Measurements from ENCODE around the gene ZCCHC7. TPM values are rescaled to one million over a fixed set of nuclear protein-coding genes. Genes with fewer than 3 reads are reported as not detected.
"Not testable (repeated sequence)": the region's sequence is repeated elsewhere in the genome, so short reads cannot be mapped to it uniquely, and the experiment has no call there.

ZCCHC7 gene
- total RNA-seq, 2 experiments from 2014 or later, result 32.9 to 37.0 TPM

DNA sequence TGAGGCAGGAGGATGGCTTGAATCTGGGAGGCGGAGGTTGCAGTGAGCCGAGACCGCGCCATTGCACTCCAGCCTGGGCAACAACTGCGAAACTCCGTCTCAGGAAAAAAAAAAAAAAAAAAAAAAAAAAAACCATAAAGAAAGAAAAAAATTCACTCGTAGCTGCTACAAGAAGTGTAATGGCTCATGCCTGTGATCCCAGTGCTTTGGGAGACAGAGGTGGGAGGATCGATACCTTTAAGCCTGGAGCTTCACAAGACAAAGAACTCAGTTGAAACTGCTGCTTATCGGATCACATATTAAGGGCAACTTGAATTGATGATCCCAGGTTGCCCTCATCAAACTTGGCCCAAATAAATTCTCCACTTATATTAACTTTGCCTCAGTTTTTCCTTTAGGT, 1.0 kb upstream of the ZCCHC7 start:
- intact Hi-C loops (cut with micrococcal nuclease), result no loop called here
- Mint-ChIP-seq H3K27me3 (no peaks in the 10 kb centered on the region), H3K9me3 (peaks cover 3% of the 10 kb centered on the region), H3K27ac (peak overlapping the region; percentile 99), H3K36me3 (ENCODE audit: low read depth) (peaks cover 21% of the 10 kb centered on the region), H3K4me3 (peak overlapping the region; percentile 89), H3K4me1 (ENCODE audit: low read depth) (peaks cover 31% of the 10 kb centered on the region)
- TF ChIP-seq, protein P1, sequence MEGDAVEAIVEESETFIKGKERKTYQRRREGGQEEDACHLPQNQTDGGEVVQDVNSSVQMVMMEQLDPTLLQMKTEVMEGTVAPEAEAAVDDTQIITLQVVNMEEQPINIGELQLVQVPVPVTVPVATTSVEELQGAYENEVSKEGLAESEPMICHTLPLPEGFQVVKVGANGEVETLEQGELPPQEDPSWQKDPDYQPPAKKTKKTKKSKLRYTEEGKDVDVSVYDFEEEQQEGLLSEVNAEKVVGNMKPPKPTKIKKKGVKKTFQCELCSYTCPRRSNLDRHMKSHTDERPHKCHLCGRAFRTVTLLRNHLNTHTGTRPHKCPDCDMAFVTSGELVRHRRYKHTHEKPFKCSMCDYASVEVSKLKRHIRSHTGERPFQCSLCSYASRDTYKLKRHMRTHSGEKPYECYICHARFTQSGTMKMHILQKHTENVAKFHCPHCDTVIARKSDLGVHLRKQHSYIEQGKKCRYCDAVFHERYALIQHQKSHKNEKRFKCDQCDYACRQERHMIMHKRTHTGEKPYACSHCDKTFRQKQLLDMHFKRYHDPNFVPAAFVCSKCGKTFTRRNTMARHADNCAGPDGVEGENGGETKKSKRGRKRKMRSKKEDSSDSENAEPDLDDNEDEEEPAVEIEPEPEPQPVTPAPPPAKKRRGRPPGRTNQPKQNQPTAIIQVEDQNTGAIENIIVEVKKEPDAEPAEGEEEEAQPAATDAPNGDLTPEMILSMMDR (IDR thresholded peaks at IDR 0.05), result no peak
- POLR2A ChIA-PET, result interaction anchor here (0.6 to 2.6 kb wide), 8 partner anchors 8 to 181 kb away, joined by 3 to 14 read pairs (median 3); no protein-coding TSS in a partner anchor
- CTCF ChIA-PET, result interaction anchor here (1.2 kb wide), 1 partner anchor 210 kb away, joined by 3 read pairs; no protein-coding TSS in a partner anchor
- DNase-seq, result no peak
- no peak for ATAC-seq

DNA sequence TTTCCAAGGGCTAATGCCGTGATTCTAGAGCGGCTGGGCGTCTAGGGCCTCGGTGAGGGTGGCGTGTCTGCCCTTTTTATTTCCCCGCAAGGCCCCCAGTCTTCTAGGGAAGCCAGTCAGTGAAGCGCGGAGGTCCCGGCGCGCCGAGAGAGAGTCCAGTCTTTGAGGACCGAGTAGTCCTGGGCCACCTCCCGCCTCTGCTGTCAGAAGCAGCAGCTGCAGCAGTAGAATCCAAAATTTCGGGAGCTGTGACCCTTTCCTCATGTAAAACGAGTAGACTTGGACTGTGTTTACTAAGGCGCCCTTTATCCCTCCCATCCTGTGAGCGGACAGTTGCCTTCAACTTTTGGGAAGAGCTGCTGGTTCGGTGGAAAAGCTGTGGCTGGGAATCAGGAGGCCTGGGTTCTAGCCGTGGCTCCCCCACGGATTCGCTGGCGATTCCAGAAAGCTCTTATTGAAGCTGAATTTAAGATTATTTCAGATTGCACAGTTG, 515 bp downstream of the ZCCHC7 start:
- ATAC-seq, result peak; percentile 14

DNA sequence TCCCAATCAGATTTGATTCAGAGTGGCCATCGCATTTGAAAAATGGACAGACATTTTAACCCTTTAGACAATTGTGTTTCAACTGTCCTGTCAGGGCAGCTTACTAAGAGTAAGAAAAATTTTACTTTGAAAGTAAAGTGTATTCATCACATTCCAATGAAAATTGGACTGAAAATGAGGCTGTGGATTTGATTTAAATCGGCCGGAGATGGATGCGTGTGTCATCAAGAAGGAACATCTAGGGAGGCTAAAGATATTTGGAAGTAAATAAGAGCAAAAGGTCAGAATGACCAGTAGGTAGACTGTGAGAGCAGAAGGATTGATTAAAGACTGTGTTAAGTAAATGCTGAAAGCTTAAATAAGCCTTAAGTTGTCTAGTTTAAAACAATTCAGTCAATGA, 1.5 kb downstream of the ZCCHC7 start:
- peak overlapping the region; percentile 99 for H3K27ac Mint-ChIP-seq

More for the DNA sequence above, 515 bp downstream of the ZCCHC7 start:
- ChIA-PET CTCF (interaction anchor here (1.1 to 1.5 kb wide), 6 partner anchors 17 to 197 kb away, joined by 3 to 4 read pairs (median 3); no protein-coding TSS in a partner anchor), POLR2A (interaction anchor here (0.6 to 2.6 kb wide), 10 partner anchors 11 to 182 kb away, joined by 3 to 14 read pairs (median 4); no protein-coding TSS in a partner anchor)
- not testable (repeated sequence) for H3K27me3 Mint-ChIP-seq, H3K9me3 Mint-ChIP-seq
- DNase-seq, result peak; percentile 48
- peaks cover 21% of the 10 kb centered on the region for H3K36me3 Mint-ChIP-seq (ENCODE audit: low read depth)
- intact Hi-C loops (cut with micrococcal nuclease), result loop anchor here (10.0 kb wide), 1 partner anchor 174 kb away; no protein-coding TSS in a partner anchor
- H3K4me1 Mint-ChIP-seq (ENCODE audit: low read depth), result peaks cover 33% of the 10 kb centered on the region
- H3K4me3 Mint-ChIP-seq, result peak overlapping the region; percentile 89
- peak overlapping the region; percentile 99 for H3K27ac Mint-ChIP-seq

DNA sequence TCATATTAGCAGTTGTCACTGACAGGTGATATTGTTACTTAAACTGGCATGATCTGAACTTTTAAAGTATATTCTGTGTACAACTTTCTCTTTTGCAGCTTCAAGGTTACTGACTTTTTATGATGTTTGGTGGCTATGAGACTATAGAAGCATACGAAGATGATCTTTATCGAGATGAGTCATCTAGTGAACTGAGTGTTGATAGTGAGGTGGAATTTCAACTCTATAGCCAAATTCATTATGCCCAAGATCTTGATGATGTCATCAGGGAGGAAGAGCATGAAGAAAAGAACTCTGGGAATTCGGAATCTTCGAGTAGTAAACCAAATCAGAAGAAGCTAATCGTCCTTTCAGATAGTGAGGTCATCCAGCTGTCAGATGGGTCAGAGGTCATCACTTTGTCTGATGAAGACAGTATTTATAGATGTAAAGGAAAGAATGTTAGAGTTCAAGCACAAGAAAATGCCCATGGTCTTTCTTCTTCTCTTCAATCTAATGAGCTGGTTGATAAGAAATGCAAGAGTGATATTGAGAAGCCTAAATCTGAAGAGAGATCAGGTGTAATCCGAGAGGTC, 5.9 kb downstream of the ZCCHC7 start:
- ChIA-PET POLR2A (interaction anchor here (1.0 to 1.5 kb wide), 2 partner anchors 11 to 122 kb away, joined by 3 to 4 read pairs; no protein-coding TSS in a partner anchor), CTCF (interaction anchor here (1.4 to 2.1 kb wide), 2 partner anchors 45 to 183 kb away, joined by 3 to 4 read pairs; no protein-coding TSS in a partner anchor)
- TF ChIP-seq, protein P1 (IDR thresholded peaks at IDR 0.05), result no peak
- H3K27ac Mint-ChIP-seq, result no peak overlapping the region
- ATAC-seq (peak; percentile 47), DNase-seq (no peak)
- no peaks in the 10 kb centered on the region for H3K27me3 Mint-ChIP-seq
- no peaks in the 10 kb centered on the region for H3K9me3 Mint-ChIP-seq
- H3K36me3 Mint-ChIP-seq (ENCODE audit: low read depth), result peaks cover 20% of the 10 kb centered on the region
- peaks cover 28% of the 10 kb centered on the region for H3K4me1 Mint-ChIP-seq (ENCODE audit: low read depth)
- intact Hi-C loops (cut with micrococcal nuclease), result loop anchor here (10.0 kb wide), 1 partner anchor 168 kb away; no protein-coding TSS in a partner anchor
- H3K4me3 Mint-ChIP-seq, result no peak overlapping the region

More for the DNA sequence above, 1.5 kb downstream of the ZCCHC7 start:
- ChIA-PET CTCF (interaction anchor here (1.2 to 1.3 kb wide), 2 partner anchors 58 to 196 kb away, joined by 3 read pairs; no protein-coding TSS in a partner anchor), POLR2A (interaction anchor here (1.2 kb wide), 1 partner anchor 181 kb away, joined by 3 read pairs; no protein-coding TSS in a partner anchor)
- ATAC-seq, result no peak
- no peaks in the 10 kb centered on the region for H3K27me3 Mint-ChIP-seq
- peak overlapping the region; percentile 89 for H3K4me3 Mint-ChIP-seq
- TF ChIP-seq, protein P1 (IDR thresholded peaks at IDR 0.05), result no peak
- H3K9me3 Mint-ChIP-seq, result peaks cover 3% of the 10 kb centered on the region
- peaks cover 21% of the 10 kb centered on the region for H3K36me3 Mint-ChIP-seq (ENCODE audit: low read depth)
- peaks cover 33% of the 10 kb centered on the region for H3K4me1 Mint-ChIP-seq (ENCODE audit: low read depth)
- no peak for DNase-seq
- intact Hi-C loops (cut with micrococcal nuclease), result loop anchor here (10.0 kb wide), 1 partner anchor 173 kb away; no protein-coding TSS in a partner anchor

DNA sequence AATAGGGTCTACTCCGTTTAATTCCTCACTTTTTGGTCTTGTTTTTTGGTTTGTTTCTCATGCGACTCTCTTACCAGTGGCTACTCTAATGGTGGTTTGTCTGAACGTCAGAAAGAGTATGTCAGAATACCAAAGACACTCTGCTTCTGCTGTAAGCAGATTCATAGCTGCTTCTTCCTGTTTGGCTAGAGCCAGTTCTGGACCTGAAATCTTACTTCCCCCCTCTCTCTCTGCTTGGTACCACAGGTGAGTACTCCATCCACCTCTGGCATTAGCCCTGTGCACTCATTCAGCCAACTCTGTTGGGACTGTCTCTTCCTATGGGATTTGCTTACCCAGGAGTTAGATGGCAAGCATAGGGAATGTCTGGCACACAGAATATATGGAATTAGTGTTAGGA, 6.6 kb downstream of the ZCCHC7 start:
- no peaks in the 10 kb centered on the region for H3K27me3 Mint-ChIP-seq
- H3K36me3 Mint-ChIP-seq (ENCODE audit: low read depth), result peaks cover 20% of the 10 kb centered on the region
- ChIA-PET POLR2A (interaction anchor here (1.0 to 1.5 kb wide), 3 partner anchors 8 to 121 kb away, joined by 3 to 4 read pairs (median 3); no protein-coding TSS in a partner anchor), CTCF (interaction anchor here (1.4 to 2.1 kb wide), 2 partner anchors 45 to 182 kb away, joined by 3 to 4 read pairs; no protein-coding TSS in a partner anchor)
- TF ChIP-seq, protein P1 (IDR thresholded peaks at IDR 0.05), result no peak
- H3K9me3 Mint-ChIP-seq, result no peaks in the 10 kb centered on the region
- ATAC-seq (no peak), DNase-seq (no peak)
- no peak overlapping the region for H3K4me3 Mint-ChIP-seq
- intact Hi-C loops (cut with micrococcal nuclease), result loop anchor here (10.0 kb wide), 1 partner anchor 168 kb away; no protein-coding TSS in a partner anchor
- H3K27ac Mint-ChIP-seq, result no peak overlapping the region
- H3K4me1 Mint-ChIP-seq (ENCODE audit: low read depth), result peaks cover 21% of the 10 kb centered on the region
